GM18867 (cell line): ENCODE data around the gene F8.
"Not testable (repeated sequence)": the region's sequence is repeated elsewhere in the genome, so short reads cannot be mapped to it uniquely, and the experiment has no call there.

Experiments
- ATAC-seq: cut with Tn5 transposase; IDR thresholded peaks from one replicate; pipeline ENCODE4 v1.9.1; 2021; ENCODE audit warnings: mild to moderate bottlenecking, moderate library complexity; ENCODE audit not compliant: unreplicated experiment

The F8 gene

DNA sequence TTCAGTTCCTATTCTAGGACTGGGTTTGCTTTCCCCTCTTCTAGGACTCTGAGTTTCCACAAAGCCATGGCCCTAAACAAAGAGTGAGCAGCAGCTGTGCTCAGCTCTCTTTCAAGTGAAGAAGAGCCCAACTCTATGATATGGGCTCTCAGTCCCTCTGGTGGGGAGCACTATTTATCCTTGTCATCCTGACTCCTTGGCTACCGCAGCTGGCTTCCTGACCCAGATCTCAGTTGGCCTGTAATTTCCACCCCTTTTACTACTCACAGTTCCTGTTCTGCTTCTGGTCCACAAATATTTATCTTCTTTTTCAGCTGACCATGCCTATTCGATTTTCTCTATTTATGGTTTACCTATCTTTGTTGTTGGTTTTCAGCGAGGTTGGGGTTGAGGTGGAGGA lies 33.8 kb downstream of the F8 start:
- no peak for ATAC-seq

DNA sequence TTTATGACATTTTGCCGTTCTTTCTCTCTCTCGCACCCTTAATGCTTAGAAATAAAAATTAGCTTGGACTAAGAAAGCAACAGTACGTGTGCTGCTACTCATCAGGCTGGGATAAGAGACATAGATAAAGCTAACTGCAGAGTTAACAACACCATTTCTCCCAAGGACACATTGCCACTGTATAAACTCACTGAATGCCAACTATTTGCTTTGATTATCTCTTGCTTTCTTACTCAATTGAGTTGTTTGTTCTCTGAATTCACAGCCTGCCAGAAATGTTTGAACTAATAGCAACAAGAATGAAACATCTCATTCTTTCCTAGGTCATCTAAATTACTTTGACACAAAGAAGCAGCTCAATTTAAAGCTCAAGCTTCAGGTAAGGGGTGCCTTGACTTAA lies 34.6 kb downstream of the F8 start:
- ATAC-seq, result no peak

DNA sequence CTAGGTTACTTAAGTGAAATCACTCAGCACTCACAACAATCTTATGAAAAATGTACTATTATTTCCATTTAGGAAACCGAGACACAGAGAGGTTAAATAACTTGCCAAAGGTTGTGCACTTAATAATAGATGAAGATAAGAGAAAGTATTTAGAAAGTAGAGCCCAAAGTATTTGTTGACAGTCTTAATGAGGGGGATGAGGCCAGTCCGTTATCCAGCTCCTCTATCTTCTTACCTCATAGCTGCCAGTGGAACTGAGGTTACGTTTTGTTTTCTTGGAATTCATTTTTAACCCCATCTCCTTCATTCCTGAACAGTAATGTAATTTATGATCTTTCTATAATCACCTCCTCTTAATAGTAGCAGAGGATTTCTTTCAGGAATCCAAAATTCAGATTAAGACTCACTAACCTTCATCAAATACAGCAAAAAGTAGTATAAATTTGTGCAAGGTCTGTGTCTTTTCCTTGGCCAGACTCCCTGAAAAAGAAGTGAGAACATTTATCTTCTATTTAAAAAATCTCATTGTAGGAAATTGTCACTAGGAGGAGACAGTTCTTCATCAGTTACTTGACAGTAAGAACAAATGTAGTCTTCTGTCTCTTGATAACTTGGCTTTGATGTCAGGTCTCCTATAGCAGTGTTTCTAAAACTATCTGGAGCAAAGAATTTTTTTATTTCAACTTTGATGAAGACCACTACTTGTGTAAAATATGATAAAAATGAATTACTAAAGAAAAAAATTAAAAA lies 35.5 kb downstream of the F8 start:
- ATAC-seq, result no peak

GRCh38 chrX:154981116-154981411 lies 41.5 kb downstream of the F8 start:
- ATAC-seq, result peak; percentile 25

GRCh38 chrX:154980330-154981115 lies 42.0 kb downstream of the F8 start:
- ATAC-seq, result peak; percentile 100

DNA sequence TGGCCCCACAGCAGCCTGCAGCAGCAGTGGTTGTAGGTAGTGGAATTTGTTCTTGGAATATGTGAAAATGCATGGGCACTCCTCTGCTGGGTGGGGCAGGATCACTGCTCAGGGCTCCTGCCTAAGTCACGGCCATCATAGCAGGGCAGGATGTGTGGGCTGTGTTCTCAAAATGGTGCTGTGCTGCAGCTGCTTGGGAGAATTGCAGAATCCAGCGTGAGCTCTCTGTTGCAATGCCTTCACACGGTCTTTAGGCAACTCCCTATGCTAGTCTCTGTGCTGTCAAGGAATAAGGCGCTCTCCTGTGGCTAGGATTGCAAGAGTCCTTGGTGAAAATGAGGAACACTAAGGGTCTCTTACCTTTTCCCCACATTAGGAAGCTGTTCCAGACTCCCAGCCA lies 42.9 kb downstream of the F8 start:
- ATAC-seq, result no peak

DNA sequence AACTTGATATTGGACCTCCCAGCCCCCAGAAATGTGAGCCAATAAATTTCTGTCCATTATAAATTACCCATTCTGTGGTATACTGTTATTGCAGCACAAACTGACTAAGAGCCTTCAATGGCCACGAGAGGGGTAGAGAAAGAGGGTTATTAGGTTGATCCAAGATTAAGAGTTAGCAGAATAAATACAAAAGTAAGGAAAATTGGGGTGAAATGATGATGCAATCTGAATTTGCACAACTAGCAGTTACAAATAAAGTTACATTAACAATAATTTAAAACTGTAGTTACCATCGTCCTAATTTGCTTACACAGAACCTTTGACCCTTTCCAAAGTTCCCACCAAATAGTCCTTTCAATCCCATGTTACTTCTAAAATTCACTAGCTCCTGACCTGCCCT lies 54.2 kb downstream of the F8 start:
- no peak for ATAC-seq

GRCh38 chrX:154967603-154968002 lies 54.9 kb downstream of the F8 start:
- no peak for ATAC-seq

DNA sequence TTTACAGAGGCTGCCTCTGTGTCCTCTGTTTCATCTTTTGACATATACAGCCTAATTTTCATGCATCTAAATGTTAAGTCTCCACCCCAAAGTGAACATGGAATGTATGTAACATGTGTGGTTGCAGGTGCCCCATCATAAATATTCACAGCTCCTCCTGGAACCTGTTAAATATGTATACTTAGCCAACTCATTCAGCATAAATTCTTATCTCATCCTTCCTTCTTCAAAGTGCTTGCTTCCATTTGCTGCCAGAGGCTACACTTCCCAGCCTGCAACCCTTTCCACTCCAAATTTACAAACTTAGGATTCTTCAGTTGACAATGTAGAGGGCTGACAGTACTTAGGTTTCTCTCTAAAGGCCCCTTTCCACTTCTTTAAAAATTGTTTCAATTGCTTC lies 60.6 kb downstream of the F8 start:
- ATAC-seq, result no peak

DNA sequence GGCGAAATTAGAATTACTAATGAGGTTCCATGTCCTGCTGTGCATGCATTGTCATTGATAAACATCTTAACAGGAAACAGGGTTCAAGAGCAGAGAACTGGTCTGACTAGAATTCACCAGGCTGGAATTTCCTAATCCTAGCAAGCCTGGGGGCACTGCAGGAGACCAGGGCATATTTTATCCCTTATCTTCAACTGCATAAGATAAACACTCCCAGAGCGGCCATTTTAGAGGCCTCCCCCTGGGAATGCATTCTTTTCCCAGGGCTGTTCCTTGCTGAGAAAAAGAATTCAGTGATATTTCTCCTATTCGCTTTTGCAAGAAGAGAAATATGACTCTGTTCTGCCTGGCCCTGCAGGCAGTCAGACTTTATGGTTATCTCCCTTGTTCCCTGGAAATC lies 66.7 kb downstream of the F8 start:
- not testable (repeated sequence) for ATAC-seq

DNA sequence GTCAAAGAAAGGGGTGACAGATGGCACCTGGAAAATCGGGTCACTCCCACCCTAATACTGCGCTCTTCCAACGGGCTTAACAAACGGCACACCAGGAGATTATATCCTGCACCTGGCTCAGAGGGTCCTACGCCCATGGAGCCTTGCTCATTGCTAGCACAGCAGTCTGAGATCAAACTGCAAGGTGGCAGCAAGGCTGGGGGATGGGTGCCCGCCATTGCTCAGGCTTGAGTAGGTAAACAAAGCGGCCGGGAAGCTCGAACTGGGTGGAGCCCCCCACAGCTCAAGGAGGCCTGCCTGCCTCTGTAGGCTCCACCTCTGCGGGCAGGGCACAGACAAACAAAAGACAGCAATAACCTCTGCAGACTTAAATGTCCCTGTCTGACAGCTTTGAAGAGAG lies 83.3 kb downstream of the F8 start:
- not testable (repeated sequence) for ATAC-seq

DNA sequence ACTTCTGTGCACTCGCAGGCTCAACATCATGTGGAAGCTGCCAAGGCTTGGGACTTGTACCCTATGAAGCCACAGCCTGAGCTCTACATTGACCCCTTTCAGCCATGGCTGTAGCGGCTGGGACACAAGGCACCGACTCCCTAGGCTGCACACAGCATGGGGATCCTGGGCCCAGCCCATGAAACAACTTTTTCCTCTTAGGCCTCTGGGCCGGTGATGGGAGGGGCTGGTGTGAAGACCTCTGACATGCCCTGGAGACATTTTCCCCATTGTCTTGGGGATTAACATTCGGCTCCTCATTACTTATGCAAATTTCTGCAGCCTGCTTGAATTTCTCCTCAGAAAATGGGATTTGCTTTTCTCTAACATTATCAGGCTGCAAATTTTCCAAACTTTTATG lies 97.8 kb downstream of the F8 start:
- not testable (repeated sequence) for ATAC-seq

- peak; percentile 75 for ATAC-seq
Observed at GRCh38 chrX:154918060-154918483, 104.5 kb downstream of the F8 start.

GRCh38 chrX:154914052-154914451 lies 108.5 kb downstream of the F8 start:
- no peak for ATAC-seq

DNA sequence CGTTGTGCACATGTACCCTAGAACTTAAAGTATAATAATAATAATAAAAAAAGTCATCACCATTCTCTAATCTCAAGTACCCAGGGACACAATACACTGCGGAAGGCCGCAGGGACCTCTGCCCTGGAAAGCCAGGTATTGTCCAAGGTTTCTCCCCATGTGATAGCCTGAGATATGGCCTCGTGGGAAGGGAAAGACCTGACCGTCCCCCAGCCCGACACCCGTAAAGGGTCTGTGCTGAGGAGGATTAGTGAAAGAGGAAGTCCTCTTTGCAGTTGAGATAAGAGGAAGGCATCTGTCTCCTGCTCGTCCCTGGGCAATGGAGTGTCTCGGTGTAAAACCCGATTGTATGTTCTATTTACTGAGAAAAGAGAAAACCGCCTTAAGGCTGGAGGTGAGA lies 112.0 kb downstream of the F8 start:
- ATAC-seq, result not testable (repeated sequence)

DNA sequence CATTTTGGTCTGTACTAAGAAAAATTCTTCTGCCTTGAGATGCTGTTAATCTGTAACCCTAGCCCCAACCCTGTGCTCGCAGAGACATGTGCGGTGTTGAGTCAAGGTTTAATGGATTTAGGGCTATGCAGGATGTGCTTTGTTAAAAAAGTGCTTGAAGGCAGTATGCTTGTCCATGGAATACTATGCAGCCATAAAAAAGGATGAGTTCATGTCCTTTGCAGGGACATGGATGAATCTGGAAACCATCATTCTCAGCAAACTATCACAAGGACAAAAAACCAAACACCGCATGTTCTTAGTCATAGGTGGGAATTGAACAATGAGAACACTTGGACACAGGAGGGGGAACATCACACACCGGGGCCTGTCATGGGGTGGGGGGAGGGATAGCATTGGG lies 112.5 kb downstream of the F8 start:
- not testable (repeated sequence) for ATAC-seq

DNA sequence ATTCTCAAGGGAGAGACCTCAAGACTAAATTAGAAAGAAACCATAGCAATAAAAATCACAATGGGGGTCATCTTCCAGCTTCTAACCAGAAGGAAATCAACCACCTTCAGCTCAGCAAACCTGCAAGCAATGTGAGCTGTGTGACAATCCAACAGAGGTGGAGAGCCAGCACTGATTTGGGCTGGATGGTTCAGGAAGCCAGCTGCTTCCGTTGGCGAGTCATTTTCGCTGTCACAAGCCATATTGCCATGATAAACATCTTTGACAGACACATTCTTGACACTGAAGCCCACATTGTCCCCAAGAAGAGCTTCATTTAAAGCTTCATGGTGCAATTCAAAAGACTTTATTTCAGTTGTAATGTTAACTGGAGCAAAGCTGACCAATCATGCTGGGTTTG lies 113.7 kb downstream of the F8 start:
- no peak for ATAC-seq

DNA sequence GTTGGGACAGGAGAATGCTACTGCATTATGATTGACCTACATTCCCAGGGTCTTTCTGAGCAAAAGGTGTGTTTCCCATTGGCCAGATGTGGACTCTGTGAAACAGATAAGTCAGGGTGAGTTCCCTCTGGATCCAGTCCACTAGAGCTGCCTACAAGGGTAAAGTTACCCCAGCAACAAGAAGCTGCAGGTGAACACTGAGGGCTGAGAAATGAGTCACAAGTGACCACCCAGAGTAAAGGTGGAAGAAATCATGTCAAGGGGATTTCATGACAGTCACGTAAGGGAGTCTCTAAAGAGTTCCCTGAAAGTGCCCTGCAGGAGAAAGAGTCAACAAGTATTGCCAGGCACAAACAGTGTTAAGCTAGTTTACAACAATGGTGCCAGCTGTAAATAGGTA lies 120.1 kb downstream of the F8 start:
- no peak for ATAC-seq

DNA sequence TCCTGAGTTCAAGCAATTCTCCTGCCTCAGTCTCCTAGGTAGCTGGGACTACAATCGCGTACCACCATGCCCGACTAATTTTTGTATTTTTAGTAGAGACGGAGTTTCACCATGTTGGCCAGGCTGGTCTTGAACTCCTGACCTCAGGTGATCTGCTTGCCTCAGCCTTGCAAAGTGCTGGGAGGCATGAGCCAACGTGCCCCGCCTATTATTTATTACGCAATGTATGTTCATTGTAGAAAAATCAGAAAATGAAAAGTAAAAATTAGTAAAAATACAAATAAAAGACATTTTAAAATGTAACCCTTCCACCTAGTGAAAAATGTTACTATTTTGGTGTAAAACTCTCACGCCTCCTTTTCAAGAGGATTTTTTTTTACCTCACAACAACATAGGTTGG lies 122.2 kb downstream of the F8 start:
- ATAC-seq, result no peak

- no peak for ATAC-seq
Observed at GRCh38 chrX:154892296-154892695, 130.2 kb downstream of the F8 start.

- no peak for ATAC-seq
Observed at GRCh38 chrX:154890990-154891639, 131.4 kb downstream of the F8 start.

GRCh38 chrX:154886789-154887221 lies 135.7 kb downstream of the F8 start:
- ATAC-seq, result peak; percentile 45
